HepG2 (cell line): ENCODE data around the gene PRKD2. TPM values are rescaled to one million over a fixed set of nuclear protein-coding genes. Genes with fewer than 3 reads are reported as not detected.

Experiments used
- BCL6 ChIP-seq: IDR thresholded peaks from 2 replicates; pipeline ENCODE4 v1.6.1; 2016; ENCODE audit warnings: missing genetic modification reagents, missing compliant biosample characterization
- DMAP1 ChIP-seq: IDR thresholded peaks from 2 replicates; pipeline ENCODE4 v1.6.1; 2016
- EP300 ChIP-seq, 3 experiments: sonication (generic) in 1 of 3; formaldehyde crosslinking in 1 of 3; IDR thresholded peaks; 2 replicates each; pipeline versions ENCODE4 v1.5.1 to v1.6.1; 2011 to 2020; ENCODE audit warnings: low read depth in 2 of 3, low read length in 2 of 3, borderline replicate concordance in 1 of 3, improper control_type of control experiment in 1 of 3, mild to moderate bottlenecking in 1 of 3, missing genetic modification reagents in 1 of 3, moderate library complexity in 1 of 3
- FOSL2 ChIP-seq: sonication (generic); formaldehyde crosslinking; IDR thresholded peaks from 2 replicates; pipeline ENCODE4 v1.4.0; 2020; ENCODE audit warnings: missing genetic modification reagents
- FOXA3 ChIP-seq: IDR thresholded peaks from 2 replicates; pipeline ENCODE4 v1.6.1; 2016; ENCODE audit warnings: missing genetic modification reagents, missing compliant biosample characterization
- HDAC1 ChIP-seq: sonication (generic); formaldehyde crosslinking; IDR thresholded peaks from 2 replicates; pipeline ENCODE4 v1.5.1; 2020; ENCODE audit warnings: mild to moderate bottlenecking, missing genetic modification reagents
- HDAC2 ChIP-seq: sonication (generic); formaldehyde crosslinking; IDR thresholded peaks from 2 replicates; pipeline ENCODE4 v1.4.0; 2020; ENCODE audit warnings: missing genetic modification reagents
- IKZF5 ChIP-seq: IDR thresholded peaks from 2 replicates; pipeline ENCODE4 v1.6.1; 2018; ENCODE audit warnings: missing genetic modification reagents, mild to moderate bottlenecking, missing compliant biosample characterization
- ISX ChIP-seq: sonication (generic); formaldehyde crosslinking; conservative IDR thresholded peaks from 2 replicates; pipeline ENCODE4 v1.5.0; 2020; ENCODE audit warnings: missing genetic modification reagents
- JUND ChIP-seq: sonication (generic); formaldehyde crosslinking; IDR thresholded peaks from 2 replicates; pipeline ENCODE4 v1.8.0; 2022; ENCODE audit warnings: mild to moderate bottlenecking, missing genetic modification reagents
- KLF6 ChIP-seq: IDR thresholded peaks from 2 replicates; pipeline ENCODE4 v1.8.0; 2016; ENCODE audit warnings: missing biosample characterization, missing genetic modification reagents
- MTA1 ChIP-seq: sonication (generic); formaldehyde crosslinking; IDR thresholded peaks from 2 replicates; pipeline ENCODE4 v1.4.0; 2020; ENCODE audit warnings: missing genetic modification reagents, mild to moderate bottlenecking, borderline replicate concordance
- NR2F1 ChIP-seq, 2 experiments: fragments of 450-650 bp in 1 of 2; formaldehyde crosslinking in 1 of 2; IDR thresholded peaks; 2 replicates each; pipeline versions ENCODE4 v1.5.0 to v1.6.1; 2016 to 2020; ENCODE audit warnings: mild to moderate bottlenecking in 1 of 2, missing compliant biosample characterization in 1 of 2, missing genetic modification reagents in 1 of 2, moderate library complexity in 1 of 2
- RNF2 ChIP-seq: fragments of 450-650 bp; conservative IDR thresholded peaks from 2 replicates; pipeline ENCODE4 v1.6.1; 2016; ENCODE audit warnings: low read depth
- SOX5 ChIP-seq: IDR thresholded peaks from 2 replicates; pipeline ENCODE4 v1.6.1; 2016; ENCODE audit warnings: borderline replicate concordance
- TARDBP ChIP-seq: sonication (generic); formaldehyde crosslinking; IDR thresholded peaks from 2 replicates; pipeline ENCODE4 v1.8.0; 2022; ENCODE audit warnings: mild to moderate bottlenecking, missing genetic modification reagents
- THRA ChIP-seq: sonication (generic); formaldehyde crosslinking; IDR thresholded peaks from 2 replicates; pipeline ENCODE4 v1.4.0; 2020; ENCODE audit warnings: missing genetic modification reagents, borderline replicate concordance
- YY1 ChIP-seq: IDR thresholded peaks from 2 replicates; pipeline ENCODE4 v1.6.1; 2011; ENCODE audit warnings: low read length, low read depth, moderate library complexity, mild to moderate bottlenecking; ENCODE audit not compliant: insufficient read depth, insufficient replicate concordance
- ZMYM3 ChIP-seq: sonication (generic); formaldehyde crosslinking; IDR thresholded peaks from 2 replicates; pipeline ENCODE4 v1.5.1; 2020; ENCODE audit warnings: mild to moderate bottlenecking, missing genetic modification reagents
- ZNF33B ChIP-seq: sonication (generic); formaldehyde crosslinking; IDR thresholded peaks from 2 replicates; pipeline ENCODE4 v1.5.1; 2020; ENCODE audit warnings: mild to moderate bottlenecking, missing genetic modification reagents
- ZNF563 ChIP-seq: sonication (generic); formaldehyde crosslinking; IDR thresholded peaks from 2 replicates; pipeline ENCODE4 v1.8.0; 2022; ENCODE audit warnings: mild to moderate bottlenecking, moderate library complexity, missing genetic modification reagents
- ZNF580 ChIP-seq: IDR thresholded peaks from 2 replicates; pipeline ENCODE4 v1.6.1; 2016; ENCODE audit warnings: low read depth, borderline replicate concordance
- ZNF772 ChIP-seq: sonication (generic); formaldehyde crosslinking; IDR thresholded peaks from 2 replicates; pipeline ENCODE4 v1.5.0; 2020; ENCODE audit warnings: mild to moderate bottlenecking, missing genetic modification reagents
- polyA plus RNA-seq, 8 experiments: library from polyadenylated mRNA; depleted of rRNA in 3 of 8; stranded (reverse) in 7 of 8; unstranded in 1 of 8; fragments of >200 nt; fragmentation: Illumina TruSeq in 4 of 8; extraction: Trizol in 4 of 8; gene quantifications; 2 replicates each; pipeline versions ENCODE4 v1.2.1 to v1.2.3, GENCODE V29; 2011 to 2016; ENCODE audit warnings: low read depth in 4 of 8, missing spikeins in 1 of 8, mixed read lengths in 1 of 8; ENCODE audit not compliant: insufficient read depth in 1 of 8
- total RNA-seq, 5 experiments: library from RNA; depleted of rRNA; stranded (reverse); fragments of >200 nt; fragmentation: Illumina TruSeq; extraction: Trizol; gene quantifications; 2 replicates each; pipeline ENCODE4 v1.2.3, GENCODE V29; 2016; ENCODE audit warnings: low read depth in 1 of 5
- TF ChIP-seq, protein P1 (sequence below): sonication (generic); formaldehyde crosslinking; IDR thresholded peaks from 2 replicates; pipeline ENCODE4 v1.4.0; 2020; ENCODE audit warnings: missing genetic modification reagents
- TF ChIP-seq, protein P2 (sequence below): sonication (generic); formaldehyde crosslinking; IDR thresholded peaks from 2 replicates; pipeline ENCODE4 v1.8.0; 2023; ENCODE audit warnings: mild to moderate bottlenecking, missing genetic modification reagents

The PRKD2 gene
- total and polyA plus RNA-seq, 2 of the 13 experiments (the other 11 are each of a cell fraction or from before 2014, with no cell fraction given) = 6.7 to 7.3 TPM

DNA sequence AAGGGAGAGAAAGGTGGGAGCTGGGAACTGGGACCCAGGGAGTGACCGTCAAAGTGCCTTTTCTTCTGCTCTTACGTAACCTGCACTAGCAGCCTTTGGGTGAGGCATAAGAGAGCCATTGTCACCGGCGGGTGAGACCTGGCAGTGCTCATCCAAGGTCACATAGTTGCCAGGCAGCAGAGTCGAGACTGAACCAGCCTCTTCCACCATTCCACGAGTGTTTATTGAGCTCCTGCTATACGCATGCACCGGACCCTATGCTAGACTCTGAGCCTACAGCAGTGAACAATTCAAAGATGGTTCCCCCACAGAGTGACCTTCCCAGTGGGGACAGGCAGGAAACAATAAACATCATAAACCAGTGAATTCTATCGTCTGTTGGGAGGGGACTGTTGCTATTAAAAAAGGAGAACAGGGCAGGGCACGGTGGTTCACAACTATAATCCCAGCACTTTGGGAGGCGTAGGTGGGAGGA is 47.9 kb upstream of the PRKD2 start (continued):
- TF ChIP-seq THRA (CRISPR knock-in tag) (peak; percentile 79; the same call in 1 of the 2 replicates), ISX (CRISPR knock-in tag) (no peak), TARDBP (CRISPR knock-in tag) (peak; percentile 60; the same call in 1 of the 2 replicates), FOSL2 (CRISPR knock-in tag) (peak; percentile 68), NR2F1 (CRISPR knock-in tag; IDR thresholded peaks at IDR 0.05) (no peak), JUND (CRISPR knock-in tag) (peak; percentile 57; the same call in 1 of the 2 replicates), HDAC1 (peak; percentile 64; the same call in 1 of the 2 replicates), YY1 (peak; percentile 55), ZNF772 (CRISPR knock-in tag) (peak; percentile 40; the same call in 1 of the 2 replicates), ZNF580 (peak; percentile 52; the same call in 1 of the 2 replicates), DMAP1 (0 out of 2 replicates have a peak, but pooled peaks have one; percentile 19), SOX5 (CRISPR knock-in tag) (peak; percentile 92), ZMYM3 (CRISPR knock-in tag) (peak; percentile 90), IKZF5 (CRISPR knock-in tag) (peak; percentile 51; the same call in 1 of the 2 replicates), HDAC2 (CRISPR knock-in tag) (peak; percentile 89), RNF2 (no peak), ZNF33B (CRISPR knock-in tag) (peak; percentile 43; the same call in 1 of the 2 replicates), ZNF563 (CRISPR knock-in tag) (no peak), KLF6 (CRISPR knock-in tag) (0 out of 2 replicates have a peak, but pooled peaks have one; percentile 56), MTA1 (CRISPR knock-in tag) (peak; percentile 68; the same call in 1 of the 2 replicates), FOXA3 (CRISPR knock-in tag) (peak; percentile 46; the same call in 1 of the 2 replicates), BCL6 (CRISPR knock-in tag) (peak; percentile 64), EP300 (IDR thresholded peaks at IDR 0.05; ENCODE audit: low read depth in 2 of 2, low read length in 2 of 2) (peak in 1 of 2 experiments; percentile 28; a peak in 1 of 4 replicates), EP300 (CRISPR knock-in tag; IDR thresholded peaks at IDR 0.05; ENCODE audit: borderline replicate concordance) (0 out of 2 replicates have a peak, but pooled peaks have one; percentile 21)
- TF ChIP-seq, protein P1, sequence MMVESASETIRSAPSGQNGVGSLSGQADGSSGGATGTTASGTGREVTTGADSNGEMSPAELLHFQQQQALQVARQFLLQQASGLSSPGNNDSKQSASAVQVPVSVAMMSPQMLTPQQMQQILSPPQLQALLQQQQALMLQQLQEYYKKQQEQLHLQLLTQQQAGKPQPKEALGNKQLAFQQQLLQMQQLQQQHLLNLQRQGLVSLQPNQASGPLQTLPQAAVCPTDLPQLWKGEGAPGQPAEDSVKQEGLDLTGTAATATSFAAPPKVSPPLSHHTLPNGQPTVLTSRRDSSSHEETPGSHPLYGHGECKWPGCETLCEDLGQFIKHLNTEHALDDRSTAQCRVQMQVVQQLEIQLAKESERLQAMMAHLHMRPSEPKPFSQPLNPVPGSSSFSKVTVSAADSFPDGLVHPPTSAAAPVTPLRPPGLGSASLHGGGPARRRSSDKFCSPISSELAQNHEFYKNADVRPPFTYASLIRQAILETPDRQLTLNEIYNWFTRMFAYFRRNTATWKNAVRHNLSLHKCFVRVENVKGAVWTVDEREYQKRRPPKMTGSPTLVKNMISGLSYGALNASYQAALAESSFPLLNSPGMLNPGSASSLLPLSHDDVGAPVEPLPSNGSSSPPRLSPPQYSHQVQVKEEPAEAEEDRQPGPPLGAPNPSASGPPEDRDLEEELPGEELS (CRISPR knock-in tag) = peak; percentile 46; the same call in 1 of the 2 replicates
- TF ChIP-seq, protein P2, sequence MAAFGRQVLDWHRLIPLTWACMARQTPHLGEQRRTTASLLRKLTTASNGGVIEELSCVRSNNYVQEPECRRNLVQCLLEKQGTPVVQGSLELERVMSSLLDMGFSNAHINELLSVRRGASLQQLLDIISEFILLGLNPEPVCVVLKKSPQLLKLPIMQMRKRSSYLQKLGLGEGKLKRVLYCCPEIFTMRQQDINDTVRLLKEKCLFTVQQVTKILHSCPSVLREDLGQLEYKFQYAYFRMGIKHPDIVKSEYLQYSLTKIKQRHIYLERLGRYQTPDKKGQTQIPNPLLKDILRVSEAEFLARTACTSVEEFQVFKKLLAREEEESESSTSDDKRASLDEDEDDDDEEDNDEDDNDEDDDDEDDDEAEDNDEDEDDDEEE = 0 out of 2 replicates have a peak, but pooled peaks have one; percentile 71
